Smooth muscle cell (in vitro differentiated cells): ENCODE measurements around the gene TEX264. TPM values are rescaled to one million over a fixed set of nuclear protein-coding genes. Genes with fewer than 3 reads are reported as not detected.

Source experiments
- DNase-seq: peaks from one replicate; lab custom pipeline; 2025; ENCODE audit not compliant: unreplicated experiment; lab: John Stamatoyannopoulos, UW
- H2AFZ ChIP-seq: fragments of 200-600 bp; sonication (generic); 2 replicates; pipeline ENCODE4 v1.6.0; 2016; ENCODE audit warnings: antibody characterized with exemption, low read depth, mild to moderate bottlenecking
- H3F3A ChIP-seq: fragments of 200-600 bp; sonication (generic); 2 replicates; pipeline ENCODE4 v1.6.0; 2017; ENCODE audit warnings: antibody characterized with exemption, low read depth
- H3K27ac ChIP-seq: fragments of 200-600 bp; sonication (generic); 2 replicates; pipeline ENCODE4 v1.5.1; 2016; ENCODE audit warnings: low read depth, mild to moderate bottlenecking
- H3K27me3 ChIP-seq: fragments of 200-600 bp; sonication (generic); 2 replicates; pipeline ENCODE4 v1.6.1; 2016; ENCODE audit warnings: low read depth, mild to moderate bottlenecking
- H3K36me3 ChIP-seq: fragments of 200-600 bp; sonication (generic); 2 replicates; pipeline ENCODE4 v1.5.1; 2016; ENCODE audit warnings: low read depth
- H3K4me1 ChIP-seq: fragments of 200-600 bp; sonication (generic); 2 replicates; pipeline ENCODE4 v1.5.1; 2016; ENCODE audit warnings: low read depth
- H3K4me2 ChIP-seq: fragments of 200-600 bp; sonication (generic); 2 replicates; pipeline ENCODE4 v1.6.0; 2016; ENCODE audit warnings: mild to moderate bottlenecking
- H3K4me3 ChIP-seq: fragments of 200-600 bp; sonication (generic); 2 replicates; pipeline ENCODE4 v1.5.1; 2016; ENCODE audit warnings: mild to moderate bottlenecking
- H3K79me2 ChIP-seq: fragments of 200-600 bp; sonication (generic); 2 replicates; pipeline ENCODE4 v1.6.0; 2016; ENCODE audit warnings: low read depth, mild to moderate bottlenecking
- H3K9ac ChIP-seq: fragments of 200-600 bp; sonication (generic); 2 replicates; pipeline ENCODE4 v1.6.0; 2016; ENCODE audit warnings: low read depth
- H3K9me3 ChIP-seq: fragments of 200-600 bp; sonication (generic); replicated peaks from 2 replicates; pipeline ENCODE4 v1.5.1; 2016; ENCODE audit warnings: low read depth
- H4K20me1 ChIP-seq: fragments of 200-600 bp; sonication (generic); 2 replicates; pipeline ENCODE4 v1.6.0; 2016; ENCODE audit warnings: low read depth
- CTCF ChIP-seq: fragments of 200-600 bp; sonication (generic); IDR thresholded peaks from 2 replicates; pipeline ENCODE4 v1.5.1; 2017; ENCODE audit warnings: borderline replicate concordance, mild to moderate bottlenecking, antibody characterized with exemption; ENCODE audit not compliant: insufficient read depth, poor library complexity, severe bottlenecking
- WGBS: methylation state at CpG from one replicate; pipeline ENCODE4 v1.1.7; 2016; ENCODE audit warnings: low lambda C conversion rate; 5-methylcytosine and 5-hydroxymethylcytosine counted together
- polyA plus RNA-seq: library from polyadenylated mRNA; unstranded; fragments of >200 nt; fragmentation: Nextera tagmentation; extraction: Ambion mirVana; gene quantifications from 2 replicates; pipeline ENCODE4 v1.2.1, GENCODE V29; 2016
- total RNA-seq: library from RNA; depleted of rRNA; stranded (reverse); fragments of >200 nt; gene quantifications from 2 replicates; pipeline ENCODE4 v1.2.3, GENCODE V29; 2014

TEX264 gene
- total and polyA plus RNA-seq, 2 experiments from 2014 or later = 39.8 to 41.0 TPM

DNA sequence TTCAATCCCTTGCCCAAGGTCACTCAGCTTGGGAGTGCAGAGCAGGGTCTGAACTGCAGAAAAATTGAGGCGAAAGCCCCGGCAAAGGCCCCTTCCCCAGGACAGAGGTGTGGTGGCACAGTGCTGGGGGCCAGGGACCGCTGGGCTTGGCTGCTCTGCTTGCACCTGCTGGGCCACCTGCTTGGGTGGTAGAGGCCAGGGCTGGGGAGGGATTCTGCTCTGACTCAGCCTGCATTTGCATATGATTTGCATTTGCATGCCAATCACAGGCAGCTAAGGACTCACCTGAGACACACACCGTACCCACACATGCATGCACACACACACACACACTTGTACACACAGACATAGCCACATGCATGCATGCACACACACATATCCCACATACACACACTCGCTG, 45.8 kb downstream of the TEX264 start:
- no peaks in the 10 kb centered on the region for H3K79me2 ChIP-seq
- H3K4me2 ChIP-seq = no peak overlapping the region
- H3K4me3 ChIP-seq = no peak overlapping the region
- H3F3A ChIP-seq = no peaks in the 10 kb centered on the region
- H3K27me3 ChIP-seq = no peaks in the 10 kb centered on the region
- H2AFZ ChIP-seq = no peak overlapping the region
- WGBS = 90% methylated on average over 5 of the region's 5 CpGs
- H3K9ac ChIP-seq = no peak overlapping the region
- H3K36me3 ChIP-seq = no peaks in the 10 kb centered on the region
- no peak for TF ChIP-seq CTCF
- H3K9me3 ChIP-seq = no peaks in the 10 kb centered on the region
- DNase-seq = no peak
- H4K20me1 ChIP-seq = no peaks in the 10 kb centered on the region
- no peaks in the 10 kb centered on the region for H3K4me1 ChIP-seq
- no peak overlapping the region for H3K27ac ChIP-seq

GRCh38 chr3:51717446-51717845, 46.4 kb downstream of the TEX264 start:
- Histone ChIP-seq H3K36me3 (no peaks in the 10 kb centered on the region), H3F3A (no peaks in the 10 kb centered on the region), H3K9ac (no peak overlapping the region), H2AFZ (no peak overlapping the region), H3K27me3 (no peaks in the 10 kb centered on the region), H3K27ac (no peak overlapping the region), H3K4me1 (no peaks in the 10 kb centered on the region), H3K4me2 (no peak overlapping the region), H4K20me1 (no peaks in the 10 kb centered on the region), H3K4me3 (no peak overlapping the region), H3K79me2 (no peaks in the 10 kb centered on the region), H3K9me3 (no peaks in the 10 kb centered on the region)
- TF ChIP-seq CTCF = no peak
- WGBS = 87% methylated on average over 10 of the region's 10 CpGs
- no peak for DNase-seq

DNA sequence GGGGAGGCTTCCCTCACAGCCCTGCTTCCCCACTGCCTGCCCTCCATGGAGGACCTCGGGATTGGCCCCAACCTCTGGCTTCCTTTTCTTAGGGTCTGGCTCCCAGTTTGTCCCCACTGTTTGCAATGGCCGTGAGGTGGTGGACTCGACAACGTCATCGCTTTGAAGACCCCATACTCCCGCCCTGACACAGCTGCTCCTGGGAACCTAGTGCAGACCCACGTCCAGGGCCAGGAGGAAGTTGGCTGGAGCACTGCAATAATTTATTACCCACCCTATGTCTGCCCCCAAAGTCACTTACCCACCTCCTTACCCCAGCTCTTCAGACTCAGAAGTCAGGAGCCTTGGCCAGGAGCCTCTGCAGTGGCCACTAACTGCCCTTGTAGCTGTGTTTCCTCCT, 46.9 kb downstream of the TEX264 start:
- no peaks in the 10 kb centered on the region for H3K9me3 ChIP-seq
- no peak overlapping the region for H3K27ac ChIP-seq
- 84% methylated on average over 7 of the region's 7 CpGs for WGBS
- H3K36me3 ChIP-seq = no peaks in the 10 kb centered on the region
- H3K9ac ChIP-seq = no peak overlapping the region
- no peak overlapping the region for H3K4me2 ChIP-seq
- H3F3A ChIP-seq = no peaks in the 10 kb centered on the region
- no peaks in the 10 kb centered on the region for H4K20me1 ChIP-seq
- TF ChIP-seq CTCF = no peak
- no peaks in the 10 kb centered on the region for H3K4me1 ChIP-seq
- no peak overlapping the region for H3K4me3 ChIP-seq
- H3K27me3 ChIP-seq = no peaks in the 10 kb centered on the region
- H3K79me2 ChIP-seq = no peaks in the 10 kb centered on the region
- no peak for DNase-seq
- no peak overlapping the region for H2AFZ ChIP-seq

- WGBS = 56% methylated on average over 16 of the region's 16 CpGs
- Histone ChIP-seq H3K27me3 (no peaks in the 10 kb centered on the region), H3K9me3 (no peaks in the 10 kb centered on the region), H3K79me2 (no peaks in the 10 kb centered on the region), H2AFZ (no peak overlapping the region), H4K20me1 (no peaks in the 10 kb centered on the region), H3F3A (no peaks in the 10 kb centered on the region), H3K27ac (no peak overlapping the region), H3K4me1 (no peaks in the 10 kb centered on the region), H3K36me3 (no peaks in the 10 kb centered on the region), H3K4me2 (no peak overlapping the region), H3K4me3 (no peak overlapping the region), H3K9ac (no peak overlapping the region)
- no peak for DNase-seq
- peak; percentile 32 for TF ChIP-seq CTCF
Measured at GRCh38 chr3:51718547-51719409, 47.7 kb downstream of the TEX264 start.
